Breast epithelium (tissue), 4 donors: ENCODE results near the gene CER1. TPM values are rescaled to one million over a fixed set of nuclear protein-coding genes. Genes with fewer than 3 reads are reported as not detected.

Experiments
- DNase-seq, 2 donors: peaks; one replicate each; pipeline ENCODE4 v3.0.0-alpha.2; 2019; ENCODE audit warnings: low spot score in 2 of 2
- H3K27ac ChIP-seq, 2 donors: fragments of 200-600 bp; sonication (generic) in 1 of 2; one replicate each; pipeline ENCODE4 v1.5.1; 2016 to 2019; ENCODE audit warnings: mild to moderate bottlenecking in 1 of 2
- H3K27me3 ChIP-seq, 2 donors: fragments of 200-600 bp; sonication (generic) in 1 of 2; one replicate each; pipeline versions ENCODE4 v1.5.1 to v1.6.0; 2017 to 2019; ENCODE audit warnings: control low read depth in 1 of 2, mild to moderate bottlenecking in 1 of 2
- H3K36me3 ChIP-seq: fragments of 200-600 bp; one replicate; pipeline ENCODE4 v1.5.1; 2019
- H3K4me1 ChIP-seq, 2 donors: fragments of 200-600 bp; sonication (generic); one replicate each; pipeline ENCODE4 v1.5.1; 2016 to 2019; ENCODE audit warnings: control low read depth in 1 of 2
- H3K4me3 ChIP-seq, 3 donors: fragments of 200-600 bp; sonication (generic); 1 replicate in 2 of 3; 2 replicates in 1 of 3; pipeline ENCODE4 v1.5.1; 2016 to 2019; ENCODE audit warnings: mild to moderate bottlenecking in 3 of 3, moderate library complexity in 2 of 3
- H3K9me3 ChIP-seq, 2 donors: fragments of 200-600 bp; sonication (generic) in 1 of 2; one replicate each; pipeline ENCODE4 v1.5.1; 2016 to 2019; ENCODE audit warnings: control low read depth in 1 of 2
- CTCF ChIP-seq, 3 donors: fragments of 450-650 bp; IDR thresholded peaks; one replicate each; pipeline ENCODE4 v1.5.1; 2016 to 2017; ENCODE audit warnings: antibody characterized with exemption in 3 of 3, mild to moderate bottlenecking in 3 of 3, moderate library complexity in 3 of 3
- POLR2A ChIP-seq: fragments of 450-650 bp; IDR thresholded peaks from one replicate; pipeline ENCODE4 v1.6.1; 2016; ENCODE audit warnings: antibody characterized with exemption, mild to moderate bottlenecking, moderate library complexity
- POLR2AphosphoS5 ChIP-seq, 3 donors: sonication (generic); formaldehyde crosslinking; IDR thresholded peaks; one replicate each; pipeline ENCODE4 v1.6.1; 2017; ENCODE audit warnings: antibody characterized with exemption in 3 of 3
- intact Hi-C: fragments of 100-400 bp; cut with DNase I; formaldehyde crosslinking; loops from one replicate; pipeline ENCODE4 v1.15.1; 2023; ENCODE audit warnings: low total_unique reads
- total RNA-seq, 3 donors: library from RNA; depleted of rRNA; stranded (reverse); fragments of >200 nt; gene quantifications; one replicate each; pipeline ENCODE4 v1.1.0, GENCODE V29; 2016

Gene CER1
- total RNA-seq, 3 donors from 2014 or later, result not detected

DNA sequence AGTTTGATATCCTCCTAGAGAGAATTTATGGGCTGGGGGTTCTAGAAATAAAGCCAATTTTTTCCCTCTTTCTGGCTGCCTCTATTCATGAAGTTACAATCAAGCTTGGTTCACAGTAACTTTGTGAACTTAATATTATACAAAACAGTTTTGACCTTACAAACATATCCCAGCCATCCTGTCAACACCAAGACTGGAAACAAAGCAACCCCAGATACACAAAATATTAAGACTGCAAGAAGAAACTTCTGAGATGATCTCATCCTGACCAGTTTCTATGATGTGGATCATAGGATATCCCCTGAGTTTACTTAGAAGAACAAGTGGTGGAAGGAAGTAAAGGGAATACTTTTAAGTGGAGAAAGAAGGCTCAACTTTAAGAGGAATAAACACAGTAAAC is 28.3 kb upstream of the CER1 start:
- Histone ChIP-seq H3K4me3 (no peak overlapping the region), H3K9me3 (no peaks in the 10 kb centered on the region), H3K27me3 (no peaks in the 10 kb centered on the region), H3K36me3 (no peaks in the 10 kb centered on the region), H3K4me1 (no peaks in the 10 kb centered on the region), H3K27ac (no peak overlapping the region)
- TF ChIP-seq POLR2AphosphoS5 (IDR thresholded peaks at IDR 0.05) (no peak), CTCF (IDR thresholded peaks at IDR 0.05) (no peak), POLR2A (no peak)
- intact Hi-C loops, result no loop called here
- DNase-seq, result no peak

GRCh38 chr9:14749741-14750211 is 27.2 kb upstream of the CER1 start:
- Histone ChIP-seq H3K9me3 (no peaks in the 10 kb centered on the region), H3K27ac (no peak overlapping the region), H3K4me3 (no peak overlapping the region), H3K36me3 (no peaks in the 10 kb centered on the region), H3K4me1 (no peaks in the 10 kb centered on the region), H3K27me3 (no peaks in the 10 kb centered on the region)
- TF ChIP-seq POLR2A (no peak), CTCF (IDR thresholded peaks at IDR 0.05) (no peak), POLR2AphosphoS5 (IDR thresholded peaks at IDR 0.05) (no peak)
- DNase-seq, result no peak
- intact Hi-C loops, result no loop called here

- Histone ChIP-seq H3K27ac (no peak overlapping the region), H3K36me3 (no peaks in the 10 kb centered on the region), H3K4me1 (no peaks in the 10 kb centered on the region), H3K4me3 (no peak overlapping the region), H3K9me3 (no peaks in the 10 kb centered on the region), H3K27me3 (no peaks in the 10 kb centered on the region)
- intact Hi-C loops, result no loop called here
- TF ChIP-seq CTCF (IDR thresholded peaks at IDR 0.05), result no peak
- TF ChIP-seq POLR2A, result no peak
- TF ChIP-seq POLR2AphosphoS5 (IDR thresholded peaks at IDR 0.05), result no peak
- no peak for DNase-seq
Observed at GRCh38 chr9:14748373-14748772, 25.8 kb upstream of the CER1 start.

- H3K27ac ChIP-seq, result no peak overlapping the region
- no peak overlapping the region for H3K4me3 ChIP-seq
- TF ChIP-seq CTCF (IDR thresholded peaks at IDR 0.05), result no peak
- TF ChIP-seq POLR2AphosphoS5 (IDR thresholded peaks at IDR 0.05), result no peak
- no peak for TF ChIP-seq POLR2A
- no peak for DNase-seq
- no peaks in the 10 kb centered on the region for H3K27me3 ChIP-seq
- intact Hi-C loops, result no loop called here
- no peaks in the 10 kb centered on the region for H3K9me3 ChIP-seq
- no peaks in the 10 kb centered on the region for H3K4me1 ChIP-seq
- H3K36me3 ChIP-seq, result no peaks in the 10 kb centered on the region
Observed at GRCh38 chr9:14747111-14747510, 24.6 kb upstream of the CER1 start.

DNA sequence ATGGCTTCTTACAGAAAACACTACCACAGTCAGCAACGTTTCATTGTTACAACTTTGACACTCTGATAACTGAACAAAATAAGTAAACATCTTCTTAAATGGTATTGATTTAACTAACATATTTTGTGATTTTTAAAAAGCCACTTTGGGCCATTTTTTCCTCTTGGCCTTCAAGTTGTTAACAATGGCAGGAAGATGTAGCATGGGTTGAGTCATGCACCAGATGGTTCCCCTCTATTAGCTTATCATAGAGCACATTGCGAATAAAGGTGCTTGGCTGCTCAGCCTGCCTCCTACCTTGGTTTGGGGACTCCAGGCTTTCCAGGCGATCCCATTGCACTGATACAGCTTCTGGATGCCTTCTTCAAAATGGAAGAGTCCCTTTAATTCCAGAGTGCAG is 24.1 kb upstream of the CER1 start:
- H3K27ac ChIP-seq, result no peak overlapping the region
- DNase-seq, result no peak
- H3K27me3 ChIP-seq, result no peaks in the 10 kb centered on the region
- no peaks in the 10 kb centered on the region for H3K4me1 ChIP-seq
- H3K4me3 ChIP-seq, result no peak overlapping the region
- TF ChIP-seq CTCF (IDR thresholded peaks at IDR 0.05) (no peak), POLR2A (no peak), POLR2AphosphoS5 (IDR thresholded peaks at IDR 0.05) (no peak)
- H3K36me3 ChIP-seq, result no peaks in the 10 kb centered on the region
- no peaks in the 10 kb centered on the region for H3K9me3 ChIP-seq
- intact Hi-C loops, result no loop called here
